Stimulated activated naive B cell treated with anti-CD40 and anti-IgM and Interleukin-4, amounts not matched to agents 10 μg/mL and 1 μg/mL and 100 μg/mL, for 72 hours (primary cell): ENCODE data around the gene ARPC4.

Source experiments
- ATAC-seq, 2 donors: fragments of 150-1000 bp; cut with Tn5 transposase; replicated peaks; 2 replicates each; pipeline ENCODE4 v1.10.0; 2021; ENCODE audit warnings: moderate library complexity in 1 of 2
- DNase-seq: peaks from one replicate; pipeline ENCODE4 v3.0.0; 2021
- H3K27ac Mint-ChIP-seq: one replicate; pipeline ENCODE4 v1.8.0; 2022; ENCODE audit warnings: mild to moderate bottlenecking, mixed read lengths
- H3K27me3 Mint-ChIP-seq, 2 donors: one replicate each; pipeline ENCODE4 v1.8.0; 2022; ENCODE audit warnings: mixed read lengths in 2 of 2
- H3K36me3 Mint-ChIP-seq, 2 donors: one replicate each; pipeline ENCODE4 v1.8.0; 2022; ENCODE audit warnings: mixed read lengths in 2 of 2, mild to moderate bottlenecking in 1 of 2
- H3K4me1 Mint-ChIP-seq, 2 donors: one replicate each; pipeline ENCODE4 v1.8.0; 2022; ENCODE audit warnings: mixed read lengths in 2 of 2, mild to moderate bottlenecking in 1 of 2
- H3K4me3 Mint-ChIP-seq, 2 donors: one replicate each; pipeline ENCODE4 v1.8.0; 2022; ENCODE audit warnings: mild to moderate bottlenecking in 2 of 2, mixed read lengths in 2 of 2, moderate library complexity in 1 of 2
- H3K9me3 Mint-ChIP-seq, 2 donors: one replicate each; pipeline ENCODE4 v1.8.0; 2022; ENCODE audit warnings: mixed read lengths in 2 of 2, mild to moderate bottlenecking in 1 of 2

ARPC4 gene

GRCh38 chr3:9809615-9810432 is 16.9 kb downstream of the ARPC4 start, which contains the start of gene TTLL3:
Gene TTLL3, plus strand, starts transcription at chr3:9810262. Its CDS starts 400 bp downstream, at chr3:9810662.
- DNase-seq = peak; percentile 52
- Mint-ChIP-seq H3K4me1 (peaks cover 42 to 60% of the 10 kb centered on the region in 2 donors), H3K4me3 (peak within 1 kb of the TSS; percentile 79 to 92), H3K9me3 (no peaks in the 10 kb centered on the region), H3K27ac (peak within 1 kb of the TSS; percentile 98), H3K27me3 (no peaks in the 10 kb centered on the region), H3K36me3 (peaks cover 47 to 60% of the 10 kb centered on the region in 2 donors)
- peak; percentile 55 to 66 for ATAC-seq

- Mint-ChIP-seq H3K4me1 (peaks cover 41 to 60% of the 10 kb centered on the region in 2 donors), H3K36me3 (peaks cover 46 to 59% of the 10 kb centered on the region in 2 donors), H3K27me3 (no peaks in the 10 kb centered on the region), H3K27ac (peak overlapping the region; percentile 57), H3K4me3 (peak overlapping the region; percentile 79 to 92), H3K9me3 (no peaks in the 10 kb centered on the region)
- ATAC-seq (no peak), DNase-seq (no peak)
Measured at GRCh38 chr3:9810433-9810770, 17.5 kb downstream of the ARPC4 start.

GRCh38 chr3:9810846-9811245 is 18.0 kb downstream of the ARPC4 start:
- no peak for ATAC-seq
- H3K36me3 Mint-ChIP-seq = peaks cover 45 to 61% of the 10 kb centered on the region in 2 donors
- H3K9me3 Mint-ChIP-seq = no peaks in the 10 kb centered on the region
- peaks cover 36 to 56% of the 10 kb centered on the region in 2 donors for H3K4me1 Mint-ChIP-seq
- peak overlapping the region; percentile 79 to 92 for H3K4me3 Mint-ChIP-seq
- peak overlapping the region; percentile 57 for H3K27ac Mint-ChIP-seq
- H3K27me3 Mint-ChIP-seq = no peaks in the 10 kb centered on the region
- DNase-seq = no peak

GRCh38 chr3:9812870-9813483 is 20.1 kb downstream of the ARPC4 start:
- H3K27ac Mint-ChIP-seq = peak overlapping the region; percentile 22
- ATAC-seq = no peak
- no peaks in the 10 kb centered on the region for H3K27me3 Mint-ChIP-seq
- DNase-seq = no peak
- H3K9me3 Mint-ChIP-seq = no peaks in the 10 kb centered on the region
- no peak overlapping the region for H3K4me3 Mint-ChIP-seq
- peaks cover 40 to 54% of the 10 kb centered on the region in 2 donors for H3K36me3 Mint-ChIP-seq
- peaks cover 26 to 38% of the 10 kb centered on the region in 2 donors for H3K4me1 Mint-ChIP-seq

GRCh38 chr3:9815986-9816385 is 23.1 kb downstream of the ARPC4 start:
- no peak for ATAC-seq
- Mint-ChIP-seq H3K36me3 (peaks cover 40 to 48% of the 10 kb centered on the region in 2 donors), H3K27ac (peak overlapping the region; percentile 47), H3K9me3 (no peaks in the 10 kb centered on the region), H3K4me3 (no peak overlapping the region), H3K27me3 (no peaks in the 10 kb centered on the region), H3K4me1 (peaks cover 6 to 9% of the 10 kb centered on the region in 2 donors)
- no peak for DNase-seq

- no peak overlapping the region for H3K4me3 Mint-ChIP-seq
- H3K4me1 Mint-ChIP-seq = peaks cover 0 to 2% of the 10 kb centered on the region in 2 donors
- no peaks in the 10 kb centered on the region for H3K27me3 Mint-ChIP-seq
- ATAC-seq = no peak
- DNase-seq = no peak
- H3K27ac Mint-ChIP-seq = peak overlapping the region; percentile 34
- H3K36me3 Mint-ChIP-seq = peaks cover 35 to 44% of the 10 kb centered on the region in 2 donors
- no peaks in the 10 kb centered on the region for H3K9me3 Mint-ChIP-seq
Measured at GRCh38 chr3:9817436-9817835, 24.6 kb downstream of the ARPC4 start.

- Mint-ChIP-seq H3K36me3 (peaks cover 25 to 33% of the 10 kb centered on the region in 2 donors), H3K27ac (no peak overlapping the region), H3K4me1 (peaks cover 0 to 2% of the 10 kb centered on the region in 2 donors), H3K9me3 (no peaks in the 10 kb centered on the region), H3K4me3 (no peak overlapping the region), H3K27me3 (no peaks in the 10 kb centered on the region)
- no peak for DNase-seq
- ATAC-seq = no peak
Measured at GRCh38 chr3:9818666-9819335, 25.9 kb downstream of the ARPC4 start.

GRCh38 chr3:9820543-9820942 is 27.7 kb downstream of the ARPC4 start:
- Mint-ChIP-seq H3K9me3 (no peaks in the 10 kb centered on the region), H3K4me1 (peaks cover 0 to 2% of the 10 kb centered on the region in 2 donors), H3K27me3 (no peaks in the 10 kb centered on the region), H3K36me3 (peaks cover 22 to 31% of the 10 kb centered on the region in 2 donors), H3K27ac (no peak overlapping the region), H3K4me3 (no peak overlapping the region)
- no peak for DNase-seq
- no peak for ATAC-seq

GRCh38 chr3:9820946-9821345 is 28.1 kb downstream of the ARPC4 start:
- Mint-ChIP-seq H3K27me3 (no peaks in the 10 kb centered on the region), H3K27ac (no peak overlapping the region), H3K36me3 (peaks cover 20 to 29% of the 10 kb centered on the region in 2 donors), H3K4me1 (peaks cover 0 to 2% of the 10 kb centered on the region in 2 donors), H3K9me3 (no peaks in the 10 kb centered on the region), H3K4me3 (no peak overlapping the region)
- DNase-seq = no peak
- peak in 1 of 2 donors; percentile 48 for ATAC-seq

GRCh38 chr3:9825451-9826040 is 32.7 kb downstream of the ARPC4 start:
- H3K4me3 Mint-ChIP-seq = no peak overlapping the region
- H3K27ac Mint-ChIP-seq = no peak overlapping the region
- H3K27me3 Mint-ChIP-seq = no peaks in the 10 kb centered on the region
- H3K4me1 Mint-ChIP-seq = peaks cover 0 to 7% of the 10 kb centered on the region in 2 donors
- ATAC-seq = no peak
- H3K9me3 Mint-ChIP-seq = no peaks in the 10 kb centered on the region
- peaks cover 29 to 34% of the 10 kb centered on the region in 2 donors for H3K36me3 Mint-ChIP-seq
- no peak for DNase-seq

GRCh38 chr3:9826815-9827573 is 34.1 kb downstream of the ARPC4 start:
- peaks cover 2 to 7% of the 10 kb centered on the region in 2 donors for H3K4me1 Mint-ChIP-seq
- peak; percentile 52 to 68 for ATAC-seq
- no peak for DNase-seq
- no peaks in the 10 kb centered on the region for H3K9me3 Mint-ChIP-seq
- H3K27me3 Mint-ChIP-seq = no peaks in the 10 kb centered on the region
- H3K36me3 Mint-ChIP-seq = peaks cover 30 to 33% of the 10 kb centered on the region in 2 donors
- H3K27ac Mint-ChIP-seq = no peak overlapping the region
- no peak overlapping the region for H3K4me3 Mint-ChIP-seq

GRCh38 chr3:9828801-9829755 is 36.2 kb downstream of the ARPC4 start:
- H3K27me3 Mint-ChIP-seq = no peaks in the 10 kb centered on the region
- ATAC-seq (no peak), DNase-seq (no peak)
- peaks cover 34 to 49% of the 10 kb centered on the region in 2 donors for H3K36me3 Mint-ChIP-seq
- H3K4me3 Mint-ChIP-seq = no peak overlapping the region
- H3K27ac Mint-ChIP-seq = no peak overlapping the region
- no peaks in the 10 kb centered on the region for H3K9me3 Mint-ChIP-seq
- H3K4me1 Mint-ChIP-seq = peaks cover 2 to 7% of the 10 kb centered on the region in 2 donors

- Mint-ChIP-seq H3K9me3 (no peaks in the 10 kb centered on the region), H3K27ac (no peak overlapping the region), H3K36me3 (peaks cover 49 to 68% of the 10 kb centered on the region in 2 donors), H3K4me1 (peaks cover 2 to 7% of the 10 kb centered on the region in 2 donors), H3K4me3 (no peak overlapping the region), H3K27me3 (no peaks in the 10 kb centered on the region)
- no peak for ATAC-seq
- no peak for DNase-seq
Measured at GRCh38 chr3:9831253-9831652, 38.4 kb downstream of the ARPC4 start.
